IPS DF 4.7 (cell line): ENCODE data around the gene DOC2A.
A peak's percentile ranks its signal among the peaks of the same experiment; 100 is the strongest.

Experiments used
- DNase-seq: peaks from one replicate; pipeline ENCODE4 v3.0.0-alpha.2; 2013; ENCODE audit warnings: low spot score; ENCODE audit errors: extremely low read depth

DOC2A gene

GRCh38 chr16:30005341-30006094 lies 5.3 kb downstream of the DOC2A start:
- no peak for DNase-seq

GRCh38 chr16:30004811-30005242 lies 6.0 kb downstream of the DOC2A start:
- no peak for DNase-seq

- no peak for DNase-seq
Observed at GRCh38 chr16:30004424-30004776, 6.4 kb downstream of the DOC2A start.

GRCh38 chr16:30003670-30004423 lies 7.0 kb downstream of the DOC2A start:
- no peak for DNase-seq

- DNase-seq = no peak
Observed at GRCh38 chr16:30002614-30003346, 8.0 kb downstream of the DOC2A start.

- DNase-seq = no peak
Observed at GRCh38 chr16:30000735-30001631, 9.8 kb downstream of the DOC2A start.

- no peak for DNase-seq
Observed at GRCh38 chr16:29999605-30000004, 11.2 kb downstream of the DOC2A start.

- DNase-seq = no peak
Observed at GRCh38 chr16:29996766-29997250, 14.0 kb downstream of the DOC2A start.

- DNase-seq = peak; percentile 93
Observed at GRCh38 chr16:29995911-29996765, 14.7 kb downstream of the DOC2A start, which contains the start of gene INO80E. Gene INO80E (plus strand): TSS chr16:29996241. CDS start chr16:29996311, 70 bp downstream.

GRCh38 chr16:29995324-29995910 lies 15.4 kb downstream of the DOC2A start, which contains the start of gene HIRIP3:
Gene HIRIP3 (minus strand): TSS chr16:29995617. CDS start chr16:29995605, 12 bp downstream.
- DNase-seq = no peak

GRCh38 chr16:29994600-29995323 lies 16.1 kb downstream of the DOC2A start:
- no peak for DNase-seq

GRCh38 chr16:29993903-29994599 lies 16.8 kb downstream of the DOC2A start:
- no peak for DNase-seq

- no peak for DNase-seq
Observed at GRCh38 chr16:29993191-29993902, 17.5 kb downstream of the DOC2A start.

- DNase-seq = no peak
Observed at GRCh38 chr16:29992344-29992967, 18.4 kb downstream of the DOC2A start.

- no peak for DNase-seq
Observed at GRCh38 chr16:29991571-29991904, 19.3 kb downstream of the DOC2A start.

- no peak for DNase-seq
Observed at GRCh38 chr16:29990883-29991570, 19.8 kb downstream of the DOC2A start.

GRCh38 chr16:29990034-29990433 lies 20.8 kb downstream of the DOC2A start:
- DNase-seq = no peak
